ENCODE measurements around the gene NR2C2AP. TPM values are rescaled to one million over a fixed set of nuclear protein-coding genes. Genes with fewer than 3 reads are reported as not detected.

NR2C2AP gene
- total RNA-seq, 1 experiment from 2014 or later = 20.6 TPM

GRCh38 chr19:19171821-19172532 is 31.2 kb downstream of the NR2C2AP start:
- no peaks in the 10 kb centered on the region for H3K27me3 Mint-ChIP-seq (ENCODE audit: insufficient read depth, unreplicated experiment)
- intact Hi-C loops (cut with micrococcal nuclease) = no loop called here
- H3K36me3 Mint-ChIP-seq (ENCODE audit: insufficient read depth, unreplicated experiment) = peaks cover 4% of the 10 kb centered on the region
- TF ChIP-seq CTCF (IDR thresholded peaks at IDR 0.05; ENCODE audit: unreplicated experiment) = no peak
- BruUV-seq (replicated peaks) = no TSS peak
- H3K4me3 Mint-ChIP-seq (ENCODE audit: unreplicated experiment) = no peak overlapping the region
- H3K4me1 Mint-ChIP-seq (ENCODE audit: insufficient read depth, unreplicated experiment) = peaks cover 6% of the 10 kb centered on the region
- peak; percentile 48 for DNase-seq (ENCODE audit: unreplicated experiment)
- H3K27ac Mint-ChIP-seq (ENCODE audit: low read depth, unreplicated experiment) = no peak overlapping the region
- ChIA-PET POLR2A (no interaction called here), CTCF (interaction anchor here (0.7 kb wide), 1 partner anchor 137 kb away, joined by 3 read pairs; no protein-coding TSS in a partner anchor)
- H3K9me3 Mint-ChIP-seq (ENCODE audit: unreplicated experiment) = no peaks in the 10 kb centered on the region

GRCh38 chr19:19170873-19171672 is 32.1 kb downstream of the NR2C2AP start:
- Mint-ChIP-seq H3K9me3 (ENCODE audit: unreplicated experiment) (no peaks in the 10 kb centered on the region), H3K27ac (ENCODE audit: low read depth, unreplicated experiment) (no peak overlapping the region), H3K36me3 (ENCODE audit: insufficient read depth, unreplicated experiment) (no peaks in the 10 kb centered on the region), H3K27me3 (ENCODE audit: insufficient read depth, unreplicated experiment) (no peaks in the 10 kb centered on the region), H3K4me1 (ENCODE audit: insufficient read depth, unreplicated experiment) (peaks cover 6% of the 10 kb centered on the region), H3K4me3 (ENCODE audit: unreplicated experiment) (no peak overlapping the region)
- ChIA-PET CTCF (interaction anchor here (0.5 to 0.7 kb wide), 2 partner anchors 74 to 138 kb away, joined by 3 to 5 read pairs; no protein-coding TSS in a partner anchor), POLR2A (interaction anchor here (0.7 kb wide), 1 partner anchor 196 kb away, joined by 3 read pairs; no protein-coding TSS in a partner anchor)
- no TSS peak for BruUV-seq (replicated peaks)
- no peak for TF ChIP-seq CTCF (IDR thresholded peaks at IDR 0.05; ENCODE audit: unreplicated experiment)
- intact Hi-C loops (cut with micrococcal nuclease) = no loop called here
- no peak for DNase-seq (ENCODE audit: unreplicated experiment)

GRCh38 chr19:19170053-19170872 is 33.0 kb downstream of the NR2C2AP start, which contains the start of gene MEF2B:
Gene MEF2B (minus strand): TSS chr19:19170263. CDS start chr19:19150735, 19,528 bp downstream.
- Mint-ChIP-seq H3K4me3 (ENCODE audit: unreplicated experiment) (peak within 1 kb of the TSS; percentile 43), H3K27me3 (ENCODE audit: insufficient read depth, unreplicated experiment) (no peaks in the 10 kb centered on the region), H3K4me1 (ENCODE audit: insufficient read depth, unreplicated experiment) (peaks cover 6% of the 10 kb centered on the region), H3K27ac (ENCODE audit: low read depth, unreplicated experiment) (no peak within 1 kb of the TSS), H3K9me3 (ENCODE audit: unreplicated experiment) (no peaks in the 10 kb centered on the region), H3K36me3 (ENCODE audit: insufficient read depth, unreplicated experiment) (no peaks in the 10 kb centered on the region)
- TF ChIP-seq CTCF (IDR thresholded peaks at IDR 0.05; ENCODE audit: unreplicated experiment) = no peak
- POLR2A ChIA-PET = interaction anchor here (0.7 kb wide), 1 partner anchor 195 kb away, joined by 3 read pairs; no protein-coding TSS in a partner anchor
- BruUV-seq (replicated peaks) = no TSS peak
- CTCF ChIA-PET = interaction anchor here (0.5 kb wide), 1 partner anchor 73 kb away, joined by 5 read pairs; no protein-coding TSS in a partner anchor
- intact Hi-C loops (cut with micrococcal nuclease) = no loop called here
- DNase-seq (ENCODE audit: unreplicated experiment) = peak; percentile 63

Measured in MCF 10A (cell line).